Measurements from ENCODE around the gene CADPS2. TPM values are rescaled to one million over a fixed set of nuclear protein-coding genes. Genes with fewer than 3 reads are reported as not detected.

CADPS2 gene
- total RNA-seq, 2 donors from 2014 or later, result 4.3 to 11.7 TPM

DNA sequence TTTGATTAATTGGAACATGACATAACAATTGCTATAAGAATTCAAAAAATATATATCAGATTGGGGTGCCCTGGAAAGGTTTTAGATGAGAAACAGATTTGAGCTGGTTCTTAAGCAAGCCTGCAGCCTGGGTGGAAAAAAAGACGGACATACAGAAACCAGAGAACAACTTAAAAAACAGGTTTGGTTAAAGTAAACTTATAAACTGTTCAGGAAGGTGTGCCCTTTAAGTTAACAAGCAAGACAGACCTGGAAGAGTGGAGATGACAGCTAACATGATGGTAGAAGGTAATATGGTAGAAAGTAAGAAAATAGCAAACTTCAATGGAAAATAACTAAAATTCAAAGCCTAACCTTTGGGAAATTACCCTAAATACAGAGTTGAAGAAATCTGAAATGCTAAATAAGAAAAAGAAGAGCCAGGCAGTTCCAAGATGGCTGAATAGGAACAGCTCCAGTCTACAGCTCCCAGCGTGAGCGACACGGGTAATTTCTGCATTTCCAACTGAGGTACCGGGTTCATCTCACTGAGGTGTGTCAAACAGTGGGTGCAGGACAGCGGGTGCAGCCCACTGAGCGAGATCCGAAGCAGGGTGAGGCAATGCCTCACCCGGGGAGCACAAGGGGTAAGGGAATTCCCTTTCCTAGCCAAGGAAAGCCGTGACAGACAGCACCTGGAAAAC, 52.2 kb downstream of the CADPS2 start:
- Mint-ChIP-seq H3K36me3 (ENCODE audit: low read depth) (no peaks in the 10 kb centered on the region), H3K4me3 (peak overlapping the region; percentile 39)
- H3K4me3 ChIP-seq (ENCODE audit: low read length), result peak overlapping the region; percentile 53

GRCh38 chr7:122831436-122831835, 54.8 kb downstream of the CADPS2 start:
- no peaks in the 10 kb centered on the region for H3K27me3 Mint-ChIP-seq (ENCODE audit: insufficient read depth)
- Histone ChIP-seq H3K9ac (ENCODE audit: extremely low read depth, low read length, poor library complexity, severe bottlenecking) (no peak overlapping the region), H3K27ac (ENCODE audit: low read depth, low read length) (no peak overlapping the region), H3K4me1 (ENCODE audit: control insufficient read depth, insufficient read depth, low read length) (no peaks in the 10 kb centered on the region), H3K4me3 (ENCODE audit: low read length) (no peak overlapping the region), H3K27me3 (ENCODE audit: control insufficient read depth, insufficient read depth, low read length, poor library complexity, severe bottlenecking) (no peaks in the 10 kb centered on the region), H3K36me3 (ENCODE audit: control insufficient read depth, insufficient read depth, low read length) (no peaks in the 10 kb centered on the region), H3K9me3 (ENCODE audit: control insufficient read depth, low read length) (no peaks in the 10 kb centered on the region)
- no peak overlapping the region for H3K27ac Mint-ChIP-seq
- no peak for DNase-seq
- H3K4me3 Mint-ChIP-seq, result no peak overlapping the region
- peaks cover 11% of the 10 kb centered on the region for H3K9me3 Mint-ChIP-seq
- peaks cover 6% of the 10 kb centered on the region for H3K4me1 Mint-ChIP-seq
- TF ChIP-seq CTCF (conservative IDR thresholded peaks at IDR 0.05), result no peak
- no peaks in the 10 kb centered on the region for H3K36me3 Mint-ChIP-seq (ENCODE audit: low read depth)
- WGBS, 2 experiments (ENCODE audit: insufficient coverage in 1 of 2, insufficient read length in 1 of 2), result 75% methylated on average over 1 of the region's 1 CpG; no CpG with 5 or more reads in 1 of the 2 experiments

More for the DNA sequence above, 52.2 kb downstream of the CADPS2 start:
- Mint-ChIP-seq H3K27me3 (ENCODE audit: insufficient read depth) (no peaks in the 10 kb centered on the region), H3K9me3 (peaks cover 17% of the 10 kb centered on the region), H3K4me1 (peaks cover 6% of the 10 kb centered on the region), H3K27ac (peak overlapping the region; percentile 66)
- no peaks in the 10 kb centered on the region for H3K36me3 ChIP-seq (ENCODE audit: control insufficient read depth, insufficient read depth, low read length)
- H3K27ac ChIP-seq (ENCODE audit: low read depth, low read length), result no peak overlapping the region
- no peak for TF ChIP-seq CTCF (conservative IDR thresholded peaks at IDR 0.05)
- no peak overlapping the region for H3K9ac ChIP-seq (ENCODE audit: extremely low read depth, low read length, poor library complexity, severe bottlenecking)
- H3K4me1 ChIP-seq (ENCODE audit: control insufficient read depth, insufficient read depth, low read length), result no peaks in the 10 kb centered on the region
- no peaks in the 10 kb centered on the region for H3K27me3 ChIP-seq (ENCODE audit: control insufficient read depth, insufficient read depth, low read length, poor library complexity, severe bottlenecking)
- peak; percentile 49 for DNase-seq
- H3K9me3 ChIP-seq (ENCODE audit: control insufficient read depth, low read length), result no peaks in the 10 kb centered on the region
- WGBS, 2 experiments (ENCODE audit: insufficient coverage in 1 of 2, insufficient read length in 1 of 2), result 82 to 87% methylated on average over 9 to 10 of the region's 10 CpGs

DNA sequence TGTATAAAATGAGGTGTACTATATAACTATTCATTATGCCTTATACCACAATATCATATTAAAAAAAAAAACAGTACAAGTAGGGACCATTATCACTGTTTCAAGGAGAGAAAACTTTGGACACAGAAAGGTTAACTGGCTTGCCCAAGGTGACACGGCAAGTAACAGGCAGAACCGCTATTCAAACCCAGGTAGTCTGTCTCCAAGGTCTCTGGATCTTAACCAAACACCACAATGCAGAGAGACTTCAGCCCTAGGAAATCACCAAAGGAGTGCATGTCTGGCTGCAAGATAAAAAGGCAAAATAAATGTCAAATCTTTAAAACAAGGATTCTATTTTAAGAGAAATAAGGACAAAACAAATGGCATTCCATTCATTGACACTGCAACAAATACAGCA, 56.3 kb downstream of the CADPS2 start:
- peaks cover 6% of the 10 kb centered on the region for H3K4me1 Mint-ChIP-seq
- no peak for DNase-seq
- Histone ChIP-seq H3K27ac (ENCODE audit: low read depth, low read length) (no peak overlapping the region), H3K4me3 (ENCODE audit: low read length) (no peak overlapping the region), H3K4me1 (ENCODE audit: control insufficient read depth, insufficient read depth, low read length) (no peaks in the 10 kb centered on the region), H3K27me3 (ENCODE audit: control insufficient read depth, insufficient read depth, low read length, poor library complexity, severe bottlenecking) (no peaks in the 10 kb centered on the region), H3K9me3 (ENCODE audit: control insufficient read depth, low read length) (no peaks in the 10 kb centered on the region), H3K9ac (ENCODE audit: extremely low read depth, low read length, poor library complexity, severe bottlenecking) (no peak overlapping the region), H3K36me3 (ENCODE audit: control insufficient read depth, insufficient read depth, low read length) (no peaks in the 10 kb centered on the region)
- no peaks in the 10 kb centered on the region for H3K36me3 Mint-ChIP-seq (ENCODE audit: low read depth)
- WGBS, 2 experiments (ENCODE audit: insufficient coverage in 1 of 2, insufficient read length in 1 of 2), result 91 to 95% methylated on average over 2 of the region's 2 CpGs
- no peak for TF ChIP-seq CTCF (conservative IDR thresholded peaks at IDR 0.05)
- H3K27me3 Mint-ChIP-seq (ENCODE audit: insufficient read depth), result no peaks in the 10 kb centered on the region
- no peak overlapping the region for H3K4me3 Mint-ChIP-seq
- no peak overlapping the region for H3K27ac Mint-ChIP-seq
- H3K9me3 Mint-ChIP-seq, result peaks cover 4% of the 10 kb centered on the region
